ENCODE data around the gene CENPO.
A peak's percentile ranks its signal among the peaks of the same experiment; 100 is the strongest.

Gene CENPO

GRCh38 chr2:24839729-24840128 lies 46.5 kb downstream of the CENPO start:
- DNase-seq, result no peak

- DNase-seq, result no peak
Observed at GRCh38 chr2:24840164-24840869, 47.1 kb downstream of the CENPO start.

GRCh38 chr2:24840962-24841945 lies 48.0 kb downstream of the CENPO start:
- DNase-seq, result no peak

- DNase-seq, result no peak
Observed at GRCh38 chr2:24842081-24843050, 49.1 kb downstream of the CENPO start.

GRCh38 chr2:24843330-24843860 lies 50.2 kb downstream of the CENPO start:
- DNase-seq, result no peak

GRCh38 chr2:24844023-24844685 lies 50.9 kb downstream of the CENPO start:
- DNase-seq, result no peak

- DNase-seq, result no peak
Observed at GRCh38 chr2:24845691-24846090, 52.5 kb downstream of the CENPO start.

- no peak for DNase-seq
Observed at GRCh38 chr2:24850944-24851343, 57.7 kb downstream of the CENPO start.

- DNase-seq, result no peak
Observed at GRCh38 chr2:24852026-24852425, 58.8 kb downstream of the CENPO start.

- no peak for DNase-seq
Observed at GRCh38 chr2:24852431-24853020, 59.3 kb downstream of the CENPO start.

- no peak for DNase-seq
Observed at GRCh38 chr2:24853046-24853445, 59.8 kb downstream of the CENPO start.

- no peak for DNase-seq
Observed at GRCh38 chr2:24853996-24854395, 60.8 kb downstream of the CENPO start.

- DNase-seq, result no peak
Observed at GRCh38 chr2:24855022-24855622, 61.9 kb downstream of the CENPO start.

GRCh38 chr2:24855726-24856125 lies 62.5 kb downstream of the CENPO start:
- DNase-seq, result peak; percentile 81

GRCh38 chr2:24856791-24857211 lies 63.6 kb downstream of the CENPO start:
- DNase-seq, result no peak

GRCh38 chr2:24857746-24858145 lies 64.5 kb downstream of the CENPO start:
- DNase-seq, result peak; percentile 14

- DNase-seq, result no peak
Observed at GRCh38 chr2:24858996-24859395, 65.8 kb downstream of the CENPO start.

GRCh38 chr2:24859968-24860600 lies 66.9 kb downstream of the CENPO start:
- no peak for DNase-seq

- DNase-seq, result no peak
Observed at GRCh38 chr2:24860631-24861030, 67.4 kb downstream of the CENPO start.

GRCh38 chr2:24861500-24861899 lies 68.3 kb downstream of the CENPO start:
- no peak for DNase-seq

- peak; percentile 29 for DNase-seq
Observed at GRCh38 chr2:24863641-24864040, 70.4 kb downstream of the CENPO start.

Data from fibroblast of skin of right quadriceps (primary cell).